ENCODE results near the gene KCNS3.
A peak's percentile ranks its signal among the peaks of the same experiment; 100 is the strongest.

The KCNS3 gene

GRCh38 chr2:17878281-17879136, at the start of gene KCNS3:
TSS of gene KCNS3 (plus strand) at chr2:17878667. CDS start at chr2:17931009, 52,342 bp downstream.
- ATAC-seq, result peak; percentile 41 to 61

DNA sequence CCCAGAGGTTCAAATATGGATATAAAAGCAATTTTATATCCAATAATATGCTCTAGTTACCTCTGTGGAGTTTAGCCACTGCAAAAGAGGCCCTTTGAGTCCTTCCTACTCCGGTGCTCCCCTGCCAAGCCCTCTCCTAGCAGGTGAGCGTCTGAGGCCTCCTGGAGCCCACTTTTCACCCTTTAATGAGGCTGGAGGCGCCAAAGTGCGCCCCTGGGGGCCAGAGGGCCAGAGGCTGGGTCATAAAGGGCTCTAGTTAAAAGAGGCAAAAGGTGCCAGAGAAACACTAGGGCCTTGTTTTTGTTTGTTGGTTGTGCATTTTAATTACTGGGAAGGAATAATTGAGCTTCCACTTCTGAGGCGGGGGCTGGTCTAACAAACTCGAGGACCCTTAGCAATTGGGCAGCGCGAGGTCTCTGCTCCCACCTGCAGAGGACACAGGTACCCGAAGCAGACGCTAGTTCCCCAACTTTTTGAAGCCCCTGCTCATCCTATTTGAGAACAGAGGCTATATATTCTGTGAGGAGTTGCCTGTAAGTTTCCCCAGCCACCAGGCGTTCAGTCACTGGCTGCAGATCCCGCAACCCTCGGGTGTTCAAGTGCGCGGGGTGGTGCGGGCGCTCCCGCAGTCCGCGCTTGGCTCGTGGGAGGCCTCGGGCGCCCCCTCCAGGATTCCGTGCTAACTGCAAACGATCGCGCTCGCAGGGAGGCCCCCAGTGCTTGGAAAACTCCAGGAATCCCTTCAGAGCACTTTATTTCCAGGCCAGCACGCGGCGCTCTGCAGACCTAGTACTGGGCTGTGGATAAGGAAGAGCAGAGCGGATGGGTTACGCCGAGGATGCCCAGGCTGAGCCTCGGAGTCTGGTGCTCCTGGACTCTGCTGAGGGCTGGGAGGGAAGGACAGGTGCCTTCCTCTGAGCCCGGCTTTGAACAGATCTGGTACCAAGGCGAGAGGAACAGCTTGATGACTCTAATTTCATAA, 48.1 kb upstream of the KCNS3 start:
- peak; percentile 27 to 44 for ATAC-seq

DNA sequence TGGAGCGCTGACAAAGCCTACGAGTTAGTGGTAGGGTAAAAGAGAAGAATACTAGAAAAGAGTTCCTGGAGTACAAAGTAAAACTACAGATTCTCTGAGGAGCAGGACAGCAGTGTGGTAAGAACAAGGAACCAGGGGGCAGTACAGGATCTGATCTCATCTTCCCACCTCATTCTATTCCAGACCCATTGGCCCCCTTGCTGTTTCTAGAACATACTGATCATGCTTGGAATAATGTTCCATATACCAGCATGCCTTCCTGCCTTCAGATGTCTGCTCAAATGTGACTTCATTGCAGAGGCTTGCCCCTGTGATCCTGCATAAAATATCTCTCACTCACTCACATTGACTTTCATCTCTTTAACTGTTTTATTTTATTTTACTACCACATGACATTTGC, 43.0 kb upstream of the KCNS3 start:
- ATAC-seq, result no peak

DNA sequence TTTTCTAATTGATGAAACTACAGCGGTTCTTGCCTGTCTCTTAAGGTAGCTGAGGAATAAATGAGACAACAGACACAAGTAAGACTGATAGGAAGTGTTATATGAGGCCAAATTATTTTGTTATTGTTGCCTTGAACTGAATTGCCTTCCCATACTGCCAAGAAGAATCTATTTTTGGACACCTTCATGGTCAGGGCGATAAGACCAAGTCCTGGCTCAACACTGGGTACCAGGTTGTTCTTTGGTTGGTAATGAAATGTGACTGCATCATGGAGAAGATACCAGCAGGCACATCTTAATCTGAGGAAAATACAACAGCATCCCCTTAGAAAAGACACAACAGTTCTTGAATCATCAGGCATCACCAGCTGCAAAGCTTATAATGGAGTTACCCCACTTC, 38.5 kb upstream of the KCNS3 start:
- no peak for ATAC-seq

DNA sequence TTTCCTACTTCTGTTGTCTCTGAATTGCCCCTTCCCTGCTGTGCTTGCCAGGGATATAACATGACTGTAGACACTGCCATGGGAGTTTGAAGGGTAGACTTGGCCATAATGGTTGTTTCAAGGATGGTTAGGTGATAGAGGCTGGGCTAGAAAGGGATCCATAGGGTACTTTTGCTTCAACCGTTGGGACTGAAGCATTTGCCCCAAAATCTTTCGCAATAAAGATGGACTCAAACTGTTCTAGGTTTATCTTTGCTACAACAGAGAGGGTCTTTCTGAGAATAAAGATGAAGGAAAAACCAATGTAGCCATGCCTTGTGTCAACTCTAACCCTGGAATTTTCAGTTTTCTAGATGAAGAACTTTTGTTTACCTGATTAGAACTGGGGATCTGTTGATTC, 35.0 kb upstream of the KCNS3 start:
- no peak for ATAC-seq

DNA sequence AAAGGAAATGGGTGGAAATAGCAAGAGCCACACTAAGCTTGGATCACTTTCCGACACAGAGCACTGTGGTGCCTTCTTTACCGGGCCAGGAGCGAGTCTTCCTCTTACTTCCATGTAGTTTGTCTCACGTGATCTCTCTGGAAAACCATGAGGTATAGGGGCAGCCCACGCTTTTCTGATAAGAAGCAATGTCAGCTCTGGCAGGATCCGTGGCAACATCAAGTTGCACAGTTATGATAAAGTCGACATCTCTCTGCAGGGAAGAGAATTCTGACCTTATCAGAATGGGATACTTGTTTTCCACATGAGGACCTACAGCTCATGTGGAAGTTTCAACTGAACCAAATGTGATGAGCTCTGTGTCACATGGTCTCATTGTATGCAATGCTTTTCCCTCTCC, 32.7 kb upstream of the KCNS3 start:
- no peak for ATAC-seq

DNA sequence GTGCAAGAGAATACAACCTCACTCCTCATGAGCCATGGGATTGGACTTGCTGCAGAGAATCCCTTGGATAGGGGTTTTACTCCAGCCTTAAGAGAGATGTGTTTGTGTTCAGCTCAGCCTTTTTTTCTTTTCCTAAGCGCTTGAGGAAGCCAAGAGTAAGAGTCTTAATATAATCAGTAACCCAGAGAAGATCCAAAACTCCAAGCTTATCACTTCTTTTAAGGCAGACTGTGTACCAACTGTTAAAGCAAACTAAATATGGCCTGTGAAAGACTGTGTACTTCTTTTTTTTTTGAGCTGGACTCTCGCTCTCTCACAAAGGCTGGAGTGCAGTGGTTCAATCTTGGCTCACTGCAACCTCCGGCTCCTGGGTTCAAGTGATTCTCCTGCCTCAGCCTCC, 31.8 kb upstream of the KCNS3 start:
- ATAC-seq, result no peak

GRCh38 chr2:17847236-17847635, 31.2 kb upstream of the KCNS3 start:
- ATAC-seq, result no peak

- no peak for ATAC-seq
Observed at GRCh38 chr2:17849275-17849674, 29.2 kb upstream of the KCNS3 start.

DNA sequence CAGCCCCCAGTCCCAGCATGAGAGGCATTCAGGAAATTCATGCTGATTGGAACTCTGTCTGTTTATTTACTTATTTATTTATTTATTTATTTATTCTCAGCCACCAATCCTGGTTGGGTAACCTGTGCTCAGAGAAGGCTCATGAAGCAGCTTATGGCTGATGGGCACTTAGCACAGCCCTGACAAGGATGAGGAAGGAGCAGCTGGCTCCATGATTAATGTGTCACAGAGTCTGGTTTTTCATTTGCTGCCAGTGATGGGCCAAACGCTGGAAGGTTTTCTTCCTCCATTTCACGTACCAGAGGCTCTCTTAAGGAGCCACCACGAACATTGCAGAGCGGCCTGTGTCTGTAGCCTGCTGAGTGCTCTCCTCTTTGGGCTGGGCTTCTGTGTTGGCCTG, 28.3 kb upstream of the KCNS3 start:
- no peak for ATAC-seq

DNA sequence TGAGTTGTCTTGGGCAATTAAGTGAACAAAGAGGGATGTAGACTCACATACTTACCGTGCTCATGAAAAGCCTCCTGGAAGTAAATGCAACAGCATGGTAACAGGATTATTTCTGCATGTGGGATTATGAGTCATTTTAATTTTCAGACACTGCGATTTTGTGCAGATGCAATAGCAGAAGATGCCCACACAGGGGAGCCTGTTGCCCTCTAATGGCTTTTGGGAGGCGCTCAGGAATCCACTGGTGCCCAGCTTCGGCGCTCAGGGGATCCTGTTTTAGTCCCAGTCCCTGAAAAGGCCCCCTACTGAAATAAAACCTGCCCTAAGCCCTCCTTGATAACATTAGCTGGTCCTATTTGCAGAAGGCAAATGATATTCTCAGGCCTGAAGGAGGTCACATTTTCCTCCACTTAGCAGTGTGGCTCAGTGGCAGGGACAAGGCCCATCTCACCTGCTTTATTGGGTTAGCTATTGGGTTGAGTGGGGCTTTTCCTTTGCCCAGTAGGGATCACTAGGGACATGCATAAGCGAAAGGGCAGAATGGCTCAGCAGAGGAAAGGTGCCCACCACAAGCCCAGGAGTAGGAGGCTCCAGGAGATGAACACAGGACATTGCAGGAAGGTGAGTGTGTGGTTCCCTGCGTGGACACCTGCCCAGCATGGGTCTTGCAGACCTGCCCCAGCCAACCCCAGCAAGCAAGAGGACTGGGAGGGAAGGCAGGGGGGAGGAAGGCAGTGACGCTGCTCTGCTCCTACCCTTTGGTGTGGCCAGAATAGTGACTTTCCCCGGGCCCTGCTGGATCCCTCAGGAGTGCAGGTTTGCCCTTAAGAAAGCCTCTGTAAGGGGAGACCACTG, 26.5 kb upstream of the KCNS3 start:
- ATAC-seq, result no peak

- no peak for ATAC-seq
Observed at GRCh38 chr2:17853799-17854198, 24.7 kb upstream of the KCNS3 start.

DNA sequence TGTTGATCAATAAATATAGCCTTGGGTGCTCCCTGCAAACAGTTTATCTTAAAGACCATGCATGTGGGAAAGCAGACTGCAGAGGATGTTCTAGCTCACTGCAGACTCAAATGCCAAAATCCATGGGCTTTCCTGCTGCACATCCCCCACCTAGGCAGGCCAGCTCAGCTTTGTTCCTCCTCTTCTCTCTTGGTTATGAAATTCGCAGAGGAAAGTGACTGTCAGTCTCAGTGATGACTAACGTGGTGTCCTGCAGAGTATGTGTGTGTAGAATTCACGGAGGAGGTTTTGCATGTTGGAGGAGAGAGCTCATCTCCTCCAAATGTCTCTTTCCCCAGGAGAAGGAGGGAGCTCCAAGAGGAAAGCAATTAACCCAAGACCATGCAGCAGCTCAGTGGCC, 21.4 kb upstream of the KCNS3 start:
- no peak for ATAC-seq

- ATAC-seq, result no peak
Observed at GRCh38 chr2:17858064-17858463, 20.4 kb upstream of the KCNS3 start.

DNA sequence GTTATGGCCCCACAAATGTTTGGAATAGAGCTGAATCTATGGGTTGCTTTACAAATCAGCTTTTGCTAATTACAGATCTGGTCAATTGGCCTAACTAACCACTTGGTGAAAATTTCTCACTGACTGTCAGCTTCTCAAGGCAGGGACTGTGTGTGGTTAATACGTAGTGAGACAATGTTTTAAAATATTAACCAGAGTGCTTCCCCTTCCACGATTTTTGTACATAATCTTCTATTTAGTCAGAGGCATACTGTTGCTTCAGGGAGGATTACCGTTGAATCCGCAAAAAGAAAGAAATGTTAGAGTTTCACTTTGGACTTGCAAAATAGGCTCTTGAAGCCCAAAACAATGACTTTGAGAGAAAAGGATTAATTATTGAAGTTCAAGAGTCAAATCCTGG, 14.9 kb upstream of the KCNS3 start:
- no peak for ATAC-seq

DNA sequence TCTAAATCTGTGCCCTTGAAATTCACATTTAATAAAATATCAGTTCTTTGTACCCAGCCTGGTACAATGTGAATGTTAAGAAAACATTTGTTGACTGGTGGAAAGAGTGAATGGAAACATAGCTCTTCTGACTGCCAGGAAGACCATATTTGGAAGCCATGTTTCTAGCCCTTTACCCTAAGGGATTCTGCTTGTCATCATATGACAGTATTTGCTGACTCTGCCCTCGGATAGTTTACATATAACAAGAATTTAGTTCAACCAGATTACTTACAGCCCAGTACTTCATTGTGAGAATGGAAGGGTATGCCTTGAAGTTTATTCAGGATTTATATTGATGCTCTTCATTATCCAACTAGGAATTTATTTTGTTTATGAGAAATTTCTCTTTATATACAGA, 13.8 kb upstream of the KCNS3 start:
- no peak for ATAC-seq

DNA sequence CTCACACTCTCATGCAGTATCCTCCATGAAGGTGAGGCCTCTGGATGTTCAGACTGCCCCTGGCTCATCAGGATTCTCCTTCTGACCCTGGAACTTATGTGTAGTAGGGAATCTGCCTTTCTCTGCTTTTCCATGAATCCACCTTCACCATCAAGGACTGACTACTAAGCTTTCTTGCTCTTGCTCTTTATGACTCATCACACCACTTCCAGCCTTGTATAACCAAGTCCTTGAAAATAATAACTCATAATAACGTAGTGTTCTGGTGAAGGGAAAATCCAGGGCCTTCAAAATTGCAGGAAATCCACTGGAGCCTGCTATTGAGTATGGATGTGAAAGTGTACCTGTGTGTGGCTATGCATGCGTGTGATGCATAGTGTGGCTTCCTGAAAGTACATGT, 11.3 kb upstream of the KCNS3 start:
- no peak for ATAC-seq

DNA sequence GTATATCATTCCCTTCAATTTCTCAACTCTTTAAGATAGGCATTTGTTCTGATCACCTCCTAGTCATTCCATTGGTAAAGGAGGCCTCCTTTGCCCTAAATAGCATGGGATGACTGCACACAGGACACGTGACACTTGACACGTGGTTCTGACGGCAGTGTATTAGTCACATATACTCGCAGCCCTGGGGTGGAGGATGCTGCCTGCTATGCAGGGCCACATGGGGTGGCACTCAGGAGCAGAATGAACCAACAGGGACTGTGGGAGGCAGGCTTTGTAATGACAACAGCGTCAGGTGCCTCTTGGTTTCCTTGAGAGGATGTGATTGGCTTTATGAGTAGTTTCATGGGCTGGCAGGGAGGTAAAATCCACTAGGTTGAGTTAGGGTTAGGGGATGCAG, 9.3 kb upstream of the KCNS3 start:
- no peak for ATAC-seq

- ATAC-seq, result no peak
Observed at GRCh38 chr2:17871639-17872038, 6.8 kb upstream of the KCNS3 start.

- no peak for ATAC-seq
Observed at GRCh38 chr2:17873021-17873420, 5.4 kb upstream of the KCNS3 start.

- ATAC-seq, result no peak
Observed at GRCh38 chr2:17876590-17876989, 1.9 kb upstream of the KCNS3 start.

- ATAC-seq, result no peak
Observed at GRCh38 chr2:17877811-17878280, 621 bp upstream of the KCNS3 start.

Data from activated CD4-positive, CD25-positive, alpha-beta regulatory T cell treated with anti-CD3 and anti-CD28 coated beads, Interleukin-2, amount 50 U/mL, for 24 hours (primary cell).